ENCODE data around the gene NTMT1. TPM values are rescaled to one million over a fixed set of nuclear protein-coding genes. Genes with fewer than 3 reads are reported as not detected.

Gene NTMT1
- total and polyA plus RNA-seq, 3 experiments from 2014 or later = 48.6 to 68.9 (median 65.5) TPM

GRCh38 chr9:129620669-129621295 lies 5.2 kb upstream of the NTMT1 start, which contains the start of gene C9orf50:
Gene C9orf50, minus strand, starts transcription at chr9:129621101. Its CDS starts 527 bp downstream, at chr9:129620574.
- Histone ChIP-seq H3K4me3 (ENCODE audit: low read length) (no peak within 1 kb of the TSS), H3K27ac (ENCODE audit: low read depth, low read length) (no peak within 1 kb of the TSS), H3K9me3 (ENCODE audit: low read length) (no peaks in the 10 kb centered on the region), H3K4me1 (ENCODE audit: insufficient read depth, low read length) (peaks cover 26% of the 10 kb centered on the region), H3K27me3 (ENCODE audit: insufficient read depth, low read length, poor library complexity, severe bottlenecking) (peaks cover 28% of the 10 kb centered on the region), H3K36me3 (ENCODE audit: insufficient read depth, low read length) (no peaks in the 10 kb centered on the region)
- peaks cover 22 to 34% (median 27%) of the 10 kb centered on the region in 3 donors for H3K4me1 Mint-ChIP-seq
- ChIA-PET POLR2A (interaction anchor here (1.0 kb wide), 1 partner anchor 481 kb away, joined by 4 read pairs; no protein-coding TSS in a partner anchor), CTCF (interaction anchor here (1.0 to 6.3 kb wide), 7 partner anchors 9 to 489 kb away, joined by 4 to 70 read pairs (median 6); no protein-coding TSS in a partner anchor)
- H3K9me3 Mint-ChIP-seq = no peaks in the 10 kb centered on the region
- H3K4me3 Mint-ChIP-seq = peak within 1 kb of the TSS in 5 of 7 donors; percentile 17 to 62 (median 45)
- H3K36me3 Mint-ChIP-seq = no peaks in the 10 kb centered on the region
- DNase-seq = no peak
- peaks cover 23 to 34% of the 10 kb centered on the region in 2 donors for H3K27me3 Mint-ChIP-seq
- peak within 1 kb of the TSS in 3 of 8 donors; percentile 47 to 69 (median 66) for H3K27ac Mint-ChIP-seq

GRCh38 chr9:129623331-129623730 lies 2.6 kb upstream of the NTMT1 start:
- Histone ChIP-seq H3K4me3 (ENCODE audit: low read length) (no peak overlapping the region), H3K27me3 (ENCODE audit: insufficient read depth, low read length, poor library complexity, severe bottlenecking) (peaks cover 28% of the 10 kb centered on the region), H3K36me3 (ENCODE audit: insufficient read depth, low read length) (no peaks in the 10 kb centered on the region), H3K4me1 (ENCODE audit: insufficient read depth, low read length) (peaks cover 46% of the 10 kb centered on the region), H3K9me3 (ENCODE audit: low read length) (no peaks in the 10 kb centered on the region), H3K27ac (ENCODE audit: low read depth, low read length) (no peak overlapping the region)
- DNase-seq = no peak
- Mint-ChIP-seq H3K4me3 (peak overlapping the region in 2 of 7 donors; percentile 32 to 35), H3K27ac (peak overlapping the region in 1 of 8 donors; percentile 99), H3K36me3 (peaks cover 0 to 13% (median 0%) of the 10 kb centered on the region in 3 donors), H3K4me1 (peaks cover 36 to 51% (median 44%) of the 10 kb centered on the region in 3 donors), H3K27me3 (peaks cover 22 to 28% of the 10 kb centered on the region in 2 donors), H3K9me3 (no peaks in the 10 kb centered on the region)
- ChIA-PET POLR2A (interaction anchor here (0.6 to 1.2 kb wide), 3 partner anchors 447 to 1386 kb away, joined by 3 to 4 read pairs (median 3); no protein-coding TSS in a partner anchor), CTCF (interaction anchor here (0.9 to 9.9 kb wide), 15 partner anchors 9 to 503 kb away, joined by 3 to 75 read pairs (median 11); partner anchors contain the start of genes ASB6 and IER5L)

GRCh38 chr9:129624168-129624759 lies 1.7 kb upstream of the NTMT1 start:
- ChIA-PET CTCF (interaction anchor here (0.5 to 9.9 kb wide), 23 partner anchors 8 to 509 kb away, joined by 3 to 75 read pairs (median 5); partner anchors contain the start of genes ASB6 and IER5L), POLR2A (interaction anchor here (0.6 to 2.3 kb wide), 7 partner anchors 13 to 1561 kb away, joined by 3 to 14 read pairs (median 5); partner anchors contain the start of gene IER5L)
- Mint-ChIP-seq H3K27ac (peak overlapping the region; percentile 71 to 99 (median 92)), H3K4me1 (peaks cover 39 to 54% (median 51%) of the 10 kb centered on the region in 3 donors), H3K9me3 (no peaks in the 10 kb centered on the region), H3K4me3 (peak overlapping the region; percentile 69 to 92 (median 78)), H3K36me3 (peaks cover 0 to 21% (median 0%) of the 10 kb centered on the region in 3 donors), H3K27me3 (peaks cover 16 to 21% of the 10 kb centered on the region in 2 donors)
- Histone ChIP-seq H3K4me1 (ENCODE audit: insufficient read depth, low read length) (peaks cover 55% of the 10 kb centered on the region), H3K27ac (ENCODE audit: low read depth, low read length) (no peak overlapping the region), H3K27me3 (ENCODE audit: insufficient read depth, low read length, poor library complexity, severe bottlenecking) (peaks cover 24% of the 10 kb centered on the region), H3K36me3 (ENCODE audit: insufficient read depth, low read length) (no peaks in the 10 kb centered on the region), H3K4me3 (ENCODE audit: low read length) (no peak overlapping the region), H3K9me3 (ENCODE audit: low read length) (no peaks in the 10 kb centered on the region)
- DNase-seq = peak; percentile 53 to 77 (median 58)

GRCh38 chr9:129624947-129625346 lies 1.0 kb upstream of the NTMT1 start:
- H3K4me1 ChIP-seq (ENCODE audit: insufficient read depth, low read length) = peaks cover 58% of the 10 kb centered on the region
- Mint-ChIP-seq H3K4me1 (peaks cover 45 to 57% (median 56%) of the 10 kb centered on the region in 3 donors), H3K9me3 (no peaks in the 10 kb centered on the region), H3K4me3 (peak overlapping the region; percentile 70 to 93 (median 89)), H3K27ac (peak overlapping the region; percentile 44 to 99 (median 92)), H3K36me3 (peaks cover 0 to 25% (median 0%) of the 10 kb centered on the region in 3 donors), H3K27me3 (peaks cover 12 to 16% of the 10 kb centered on the region in 2 donors)
- ChIA-PET POLR2A (interaction anchor here (0.6 to 2.3 kb wide), 6 partner anchors 14 to 1555 kb away, joined by 3 to 14 read pairs (median 9); partner anchors contain the start of gene IER5L), CTCF (interaction anchor here (0.8 to 9.9 kb wide), 15 partner anchors 9 to 510 kb away, joined by 3 to 75 read pairs (median 11); partner anchors contain the start of genes ASB6 and IER5L)
- H3K9me3 ChIP-seq (ENCODE audit: low read length) = no peaks in the 10 kb centered on the region
- DNase-seq = peak in 2 of 5 donors; percentile 36 to 62
- no peaks in the 10 kb centered on the region for H3K36me3 ChIP-seq (ENCODE audit: insufficient read depth, low read length)
- H3K27ac ChIP-seq (ENCODE audit: low read depth, low read length) = peak overlapping the region; percentile 61
- peak overlapping the region; percentile 43 for H3K4me3 ChIP-seq (ENCODE audit: low read length)
- peaks cover 17% of the 10 kb centered on the region for H3K27me3 ChIP-seq (ENCODE audit: insufficient read depth, low read length, poor library complexity, severe bottlenecking)

- peaks cover 54% of the 10 kb centered on the region for H3K4me1 ChIP-seq (ENCODE audit: insufficient read depth, low read length)
Measured at GRCh38 chr9:129626625-129627284, 792 bp downstream of the NTMT1 start.

GRCh38 chr9:129627556-129628440 lies 1.8 kb downstream of the NTMT1 start:
- CTCF ChIA-PET = interaction anchor here (1.0 to 9.9 kb wide), 4 partner anchors 13 to 496 kb away, joined by 3 to 75 read pairs (median 3); partner anchors contain the start of genes ASB6 and IER5L
- peak overlapping the region; percentile 100 for H3K4me3 ChIP-seq (ENCODE audit: low read length)

More at GRCh38 chr9:129626625-129627284, 792 bp downstream of the NTMT1 start:
- Histone ChIP-seq H3K36me3 (ENCODE audit: insufficient read depth, low read length) (no peaks in the 10 kb centered on the region), H3K9me3 (ENCODE audit: low read length) (no peaks in the 10 kb centered on the region), H3K27me3 (ENCODE audit: insufficient read depth, low read length, poor library complexity, severe bottlenecking) (peaks cover 2% of the 10 kb centered on the region), H3K4me3 (ENCODE audit: low read length) (peak overlapping the region; percentile 100), H3K27ac (ENCODE audit: low read depth, low read length) (peak overlapping the region; percentile 97)
- Mint-ChIP-seq H3K4me1 (peaks cover 52 to 68% (median 67%) of the 10 kb centered on the region in 3 donors), H3K27ac (peak overlapping the region; percentile 86 to 99 (median 97)), H3K27me3 (peaks cover under 1 to 6% of the 10 kb centered on the region in 2 donors), H3K9me3 (no peaks in the 10 kb centered on the region), H3K36me3 (peaks cover 0 to 34% (median 0%) of the 10 kb centered on the region in 3 donors), H3K4me3 (peak overlapping the region; percentile 82 to 93 (median 89))
- peak; percentile 29 to 62 (median 44) for DNase-seq
- ChIA-PET POLR2A (interaction anchor here (0.5 to 1.6 kb wide), 9 partner anchors 12 to 835 kb away, joined by 3 to 10 read pairs (median 3); partner anchors contain the start of genes ASB6 and IER5L), CTCF (interaction anchor here (0.9 to 9.9 kb wide), 10 partner anchors 14 to 488 kb away, joined by 3 to 75 read pairs (median 4); partner anchors contain the start of gene ASB6)

More at GRCh38 chr9:129627556-129628440, 1.8 kb downstream of the NTMT1 start:
- Mint-ChIP-seq H3K4me3 (peak overlapping the region; percentile 82 to 93 (median 89)), H3K27me3 (peaks cover 0 to 4% of the 10 kb centered on the region in 2 donors), H3K4me1 (peaks cover 57 to 75% (median 71%) of the 10 kb centered on the region in 3 donors), H3K27ac (peak overlapping the region; percentile 86 to 99 (median 97)), H3K9me3 (no peaks in the 10 kb centered on the region), H3K36me3 (peaks cover 0 to 44% (median 0%) of the 10 kb centered on the region in 3 donors)
- H3K27me3 ChIP-seq (ENCODE audit: insufficient read depth, low read length, poor library complexity, severe bottlenecking) = no peaks in the 10 kb centered on the region
- DNase-seq = no peak
- POLR2A ChIA-PET = interaction anchor here (0.8 to 1.1 kb wide), 3 partner anchors 11 to 392 kb away, joined by 3 read pairs; partner anchors contain the start of gene ASB6
- peaks cover 54% of the 10 kb centered on the region for H3K4me1 ChIP-seq (ENCODE audit: insufficient read depth, low read length)
- H3K36me3 ChIP-seq (ENCODE audit: insufficient read depth, low read length) = peaks cover 6% of the 10 kb centered on the region
- H3K9me3 ChIP-seq (ENCODE audit: low read length) = no peaks in the 10 kb centered on the region
- H3K27ac ChIP-seq (ENCODE audit: low read depth, low read length) = peak overlapping the region; percentile 97
